ENCODE data around the gene ANKFN1.
A peak's percentile ranks its signal among the peaks of the same experiment; 100 is the strongest.

ANKFN1 gene

DNA sequence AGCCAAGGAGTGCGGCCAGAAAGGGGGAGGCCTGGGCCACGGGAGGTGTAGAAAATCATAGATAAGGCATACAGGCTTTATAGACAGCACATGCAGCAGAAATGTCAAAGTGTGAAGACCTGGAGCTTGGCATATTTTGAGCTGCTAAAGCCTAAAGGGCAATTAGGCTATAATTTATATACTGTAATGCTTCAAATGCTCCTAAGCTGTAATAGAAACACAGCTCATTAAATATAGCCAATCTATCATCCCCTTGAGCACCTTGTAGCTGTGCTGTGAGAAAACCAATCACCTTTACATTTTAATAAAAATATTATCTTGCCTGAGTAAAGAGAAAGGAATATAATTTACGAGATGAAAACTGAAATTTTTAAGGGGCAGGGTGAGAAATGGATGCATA is 342.3 kb downstream of the ANKFN1 start:
- H3K27ac ChIP-seq (ENCODE audit: low read depth, low read length): no peak overlapping the region
- H3K23ac ChIP-seq (ENCODE audit: low read length): no peak overlapping the region
- DNase-seq: no peak
- no peaks in the 10 kb centered on the region for H3K79me2 ChIP-seq (ENCODE audit: control insufficient read depth, insufficient read depth, low read length, poor library complexity)
- H2AFZ ChIP-seq (ENCODE audit: insufficient read depth, low read length, poor library complexity): no peak overlapping the region
- no peaks in the 10 kb centered on the region for H3K9me3 ChIP-seq (ENCODE audit: insufficient read depth, low read depth, low read length)
- no peak overlapping the region for H3K18ac ChIP-seq (ENCODE audit: low read length)
- no peak overlapping the region for H3K4me3 ChIP-seq (ENCODE audit: low read depth, low read length)
- H4K91ac ChIP-seq (ENCODE audit: low read depth, low read length): no peak overlapping the region
- no peak overlapping the region for H3K4me2 ChIP-seq (ENCODE audit: low read length)
- no peak overlapping the region for H3K9ac ChIP-seq (ENCODE audit: low read length)
- H2BK12ac ChIP-seq (ENCODE audit: low read length): peak overlapping the region; percentile 71
- no peak overlapping the region for H4K8ac ChIP-seq (ENCODE audit: low read depth, low read length)
- no peak overlapping the region for H3K4ac ChIP-seq (ENCODE audit: low read depth, low read length)
- 100% methylated on average over 1 of the region's 3 CpGs for WGBS (ENCODE audit: extremely low coverage, insufficient coverage, insufficient read length)
- no peaks in the 10 kb centered on the region for H3K27me3 ChIP-seq (ENCODE audit: insufficient read depth, low read length)
- H2AK5ac ChIP-seq (ENCODE audit: low read length): no peak overlapping the region
- H2BK120ac ChIP-seq (ENCODE audit: insufficient read depth, low read length, poor library complexity): no peak overlapping the region
- no peak overlapping the region for H2BK5ac ChIP-seq (ENCODE audit: low read depth, low read length, poor library complexity)
- no peak overlapping the region for H4K12ac ChIP-seq (ENCODE audit: low read depth, low read length)
- no peaks in the 10 kb centered on the region for H3K4me1 ChIP-seq (ENCODE audit: control insufficient read depth in 1 of 2, insufficient read depth in 2 of 2, low read length in 2 of 2)
- H3K79me1 ChIP-seq (ENCODE audit: low read length): peaks cover 2% of the 10 kb centered on the region
- no peak overlapping the region for H3K14ac ChIP-seq (ENCODE audit: low read length)
- H3K36me3 ChIP-seq (ENCODE audit: control insufficient read depth in 1 of 2, insufficient read depth in 2 of 2, low read length in 2 of 2): no peaks in the 10 kb centered on the region

- Histone ChIP-seq H3K27me3 (ENCODE audit: insufficient read depth, low read length) (no peaks in the 10 kb centered on the region), H2AK5ac (ENCODE audit: low read length) (no peak overlapping the region), H3K79me2 (ENCODE audit: control insufficient read depth, insufficient read depth, low read length, poor library complexity) (no peaks in the 10 kb centered on the region), H3K9ac (ENCODE audit: low read length) (no peak overlapping the region), H4K12ac (ENCODE audit: low read depth, low read length) (no peak overlapping the region), H3K4ac (ENCODE audit: low read depth, low read length) (no peak overlapping the region), H3K9me3 (ENCODE audit: insufficient read depth, low read depth, low read length) (no peaks in the 10 kb centered on the region), H4K91ac (ENCODE audit: low read depth, low read length) (no peak overlapping the region), H3K23ac (ENCODE audit: low read length) (no peak overlapping the region), H2BK12ac (ENCODE audit: low read length) (peak overlapping the region; percentile 6), H3K36me3 (ENCODE audit: control insufficient read depth in 1 of 2, insufficient read depth in 2 of 2, low read length in 2 of 2) (no peaks in the 10 kb centered on the region), H3K4me1 (ENCODE audit: control insufficient read depth in 1 of 2, insufficient read depth in 2 of 2, low read length in 2 of 2) (peaks cover 0 to 5% of the 10 kb centered on the region in 2 experiments), H3K4me3 (ENCODE audit: low read depth, low read length) (no peak overlapping the region), H3K18ac (ENCODE audit: low read length) (no peak overlapping the region), H3K14ac (ENCODE audit: low read length) (no peak overlapping the region), H3K27ac (ENCODE audit: low read depth, low read length) (no peak overlapping the region), H2AFZ (ENCODE audit: insufficient read depth, low read length, poor library complexity) (no peak overlapping the region), H3K4me2 (ENCODE audit: low read length) (no peak overlapping the region), H2BK120ac (ENCODE audit: insufficient read depth, low read length, poor library complexity) (no peak overlapping the region), H2BK5ac (ENCODE audit: low read depth, low read length, poor library complexity) (no peak overlapping the region), H3K79me1 (ENCODE audit: low read length) (peaks cover 5% of the 10 kb centered on the region), H4K8ac (ENCODE audit: low read depth, low read length) (no peak overlapping the region)
- no peak for DNase-seq
- no CpG with 5 or more reads among the region's 2 CpGs for WGBS (ENCODE audit: extremely low coverage, insufficient coverage, insufficient read length)
Measured at GRCh38 chr17:56497132-56497531, 343.9 kb downstream of the ANKFN1 start.

GRCh38 chr17:56499799-56500388 is 346.6 kb downstream of the ANKFN1 start:
- no CpG with 5 or more reads among the region's 1 CpG for WGBS (ENCODE audit: extremely low coverage, insufficient coverage, insufficient read length)
- Histone ChIP-seq H2BK120ac (ENCODE audit: insufficient read depth, low read length, poor library complexity) (no peak overlapping the region), H4K8ac (ENCODE audit: low read depth, low read length) (no peak overlapping the region)

DNA sequence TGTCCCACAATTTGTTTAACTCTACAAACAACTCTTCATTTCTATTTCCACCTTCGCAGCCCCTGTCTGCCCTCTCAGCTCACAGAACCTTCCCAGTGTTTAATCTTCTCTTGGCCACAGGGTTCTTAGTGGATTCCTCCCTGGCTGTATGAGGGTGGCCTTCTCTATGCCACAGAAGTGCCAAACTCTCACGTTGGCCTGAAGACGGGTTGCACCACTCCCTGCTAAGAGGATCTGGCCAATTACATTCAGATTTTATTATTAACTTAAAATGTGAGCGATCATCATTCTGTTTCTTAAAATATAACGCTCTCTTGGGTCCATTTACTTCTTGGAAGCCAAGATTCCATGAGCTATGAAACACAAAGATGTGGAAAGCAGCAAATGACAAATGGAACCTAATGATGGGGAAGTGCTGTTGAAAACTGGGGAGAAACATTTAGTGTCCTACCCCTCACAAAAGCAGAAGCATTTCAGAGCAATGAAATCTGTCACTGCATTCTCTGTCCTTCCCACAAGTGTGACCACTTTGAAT is 348.9 kb downstream of the ANKFN1 start:
- peak overlapping the region; percentile 53 for H3K14ac ChIP-seq (ENCODE audit: low read length)
- no CpG with 5 or more reads among the region's 5 CpGs for WGBS (ENCODE audit: extremely low coverage, insufficient coverage, insufficient read length)
- peaks cover 0 to 8% of the 10 kb centered on the region in 2 experiments for H3K4me1 ChIP-seq (ENCODE audit: control insufficient read depth in 1 of 2, insufficient read depth in 2 of 2, low read length in 2 of 2)
- peak overlapping the region; percentile 41 for H2BK12ac ChIP-seq (ENCODE audit: low read length)
- peak overlapping the region; percentile 5 for H3K18ac ChIP-seq (ENCODE audit: low read length)
- H4K12ac ChIP-seq (ENCODE audit: low read depth, low read length): no peak overlapping the region
- H3K9me3 ChIP-seq (ENCODE audit: insufficient read depth, low read depth, low read length): no peaks in the 10 kb centered on the region
- H3K27ac ChIP-seq (ENCODE audit: low read depth, low read length): peak overlapping the region; percentile 50
- H3K4me2 ChIP-seq (ENCODE audit: low read length): no peak overlapping the region
- H3K23ac ChIP-seq (ENCODE audit: low read length): no peak overlapping the region
- peaks cover 5% of the 10 kb centered on the region for H3K79me1 ChIP-seq (ENCODE audit: low read length)
- peak overlapping the region; percentile 26 for H3K4ac ChIP-seq (ENCODE audit: low read depth, low read length)
- peak overlapping the region; percentile 74 for H2BK5ac ChIP-seq (ENCODE audit: low read depth, low read length, poor library complexity)
- no peak overlapping the region for H4K8ac ChIP-seq (ENCODE audit: low read depth, low read length)
- no peak overlapping the region for H3K9ac ChIP-seq (ENCODE audit: low read length)
- no peak overlapping the region for H2AK5ac ChIP-seq (ENCODE audit: low read length)
- H3K27me3 ChIP-seq (ENCODE audit: insufficient read depth, low read length): no peaks in the 10 kb centered on the region
- no peaks in the 10 kb centered on the region for H3K36me3 ChIP-seq (ENCODE audit: control insufficient read depth in 1 of 2, insufficient read depth in 2 of 2, low read length in 2 of 2)
- no peak overlapping the region for H3K4me3 ChIP-seq (ENCODE audit: low read depth, low read length)
- DNase-seq: no peak
- no peaks in the 10 kb centered on the region for H3K79me2 ChIP-seq (ENCODE audit: control insufficient read depth, insufficient read depth, low read length, poor library complexity)
- no peak overlapping the region for H2AFZ ChIP-seq (ENCODE audit: insufficient read depth, low read length, poor library complexity)
- peak overlapping the region; percentile 20 for H2BK120ac ChIP-seq (ENCODE audit: insufficient read depth, low read length, poor library complexity)
- peak overlapping the region; percentile 69 for H4K91ac ChIP-seq (ENCODE audit: low read depth, low read length)

More at GRCh38 chr17:56499799-56500388, 346.6 kb downstream of the ANKFN1 start:
- no peak overlapping the region for H3K4me3 ChIP-seq (ENCODE audit: low read depth, low read length)
- H3K27me3 ChIP-seq (ENCODE audit: insufficient read depth, low read length): no peaks in the 10 kb centered on the region
- H2AK5ac ChIP-seq (ENCODE audit: low read length): no peak overlapping the region
- H3K4me1 ChIP-seq (ENCODE audit: control insufficient read depth in 1 of 2, insufficient read depth in 2 of 2, low read length in 2 of 2): peaks cover 0 to 8% of the 10 kb centered on the region in 2 experiments
- no peak overlapping the region for H3K4me2 ChIP-seq (ENCODE audit: low read length)
- H3K14ac ChIP-seq (ENCODE audit: low read length): no peak overlapping the region
- no peak overlapping the region for H4K91ac ChIP-seq (ENCODE audit: low read depth, low read length)
- H3K23ac ChIP-seq (ENCODE audit: low read length): no peak overlapping the region
- H3K4ac ChIP-seq (ENCODE audit: low read depth, low read length): no peak overlapping the region
- no peak overlapping the region for H2AFZ ChIP-seq (ENCODE audit: insufficient read depth, low read length, poor library complexity)
- H4K12ac ChIP-seq (ENCODE audit: low read depth, low read length): no peak overlapping the region
- no peak overlapping the region for H3K18ac ChIP-seq (ENCODE audit: low read length)
- H3K79me1 ChIP-seq (ENCODE audit: low read length): peaks cover 5% of the 10 kb centered on the region
- H3K9me3 ChIP-seq (ENCODE audit: insufficient read depth, low read depth, low read length): no peaks in the 10 kb centered on the region
- no peak overlapping the region for H2BK5ac ChIP-seq (ENCODE audit: low read depth, low read length, poor library complexity)
- no peak overlapping the region for H3K9ac ChIP-seq (ENCODE audit: low read length)
- no peak overlapping the region for H2BK12ac ChIP-seq (ENCODE audit: low read length)
- H3K36me3 ChIP-seq (ENCODE audit: control insufficient read depth in 1 of 2, insufficient read depth in 2 of 2, low read length in 2 of 2): no peaks in the 10 kb centered on the region
- H3K79me2 ChIP-seq (ENCODE audit: control insufficient read depth, insufficient read depth, low read length, poor library complexity): no peaks in the 10 kb centered on the region
- H3K27ac ChIP-seq (ENCODE audit: low read depth, low read length): no peak overlapping the region
- peak; percentile 59 to 87 for DNase-seq

Measured in trophoblast cell (in vitro differentiated cells and primary cell).